Activated CD8-positive, alpha-beta memory T cell treated with anti-CD3 and anti-CD28 coated beads, Interleukin-2, amount 10 ng/mL, durations not matched to agents 7 days and 5 days (primary cell): Measurements from ENCODE around the gene RNF138. TPM values are rescaled to one million over a fixed set of nuclear protein-coding genes. Genes with fewer than 3 reads are reported as not detected.
A peak's percentile ranks its signal among the peaks of the same experiment; 100 is the strongest.
"Not testable (repeated sequence)": the region's sequence is repeated elsewhere in the genome, so short reads cannot be mapped to it uniquely, and the experiment has no call there.

Experiments used
- ATAC-seq: fragments of 150-1000 bp; cut with Tn5 transposase; one replicate; pipeline ENCODE4 v1.10.0; 2021; ENCODE audit warnings: moderate library complexity
- CTCF ChIA-PET: fragments of 350-600 bp; sonication (Branson Sonifier 250); formaldehyde crosslinking; loops from one replicate; lab custom pipeline; 2021; ENCODE audit warnings: antibody characterized with exemption; lab: Charles Lee
- DNase-seq: peaks from one replicate; pipeline ENCODE4 v3.0.0-alpha.2; 2020
- H3K27ac Mint-ChIP-seq: one replicate; pipeline ENCODE4 v1.8.0; 2021; ENCODE audit warnings: mild to moderate bottlenecking, mixed read lengths
- H3K27me3 Mint-ChIP-seq: one replicate; pipeline ENCODE4 v1.8.0; 2021; ENCODE audit warnings: mixed read lengths
- H3K36me3 Mint-ChIP-seq: one replicate; pipeline ENCODE4 v1.8.0; 2021; ENCODE audit warnings: mild to moderate bottlenecking, mixed read lengths
- H3K4me1 Mint-ChIP-seq: one replicate; pipeline ENCODE4 v1.8.0; 2021; ENCODE audit warnings: mixed read lengths
- H3K4me3 Mint-ChIP-seq: one replicate; pipeline ENCODE4 v1.8.0; 2021; ENCODE audit warnings: mild to moderate bottlenecking, moderate library complexity, mixed read lengths
- H3K9me3 Mint-ChIP-seq: one replicate; pipeline ENCODE4 v1.8.0; 2022; ENCODE audit warnings: low read depth, mixed read lengths
- total RNA-seq, 2 experiments: library from RNA; stranded (reverse); gene quantifications; one replicate each; pipeline ENCODE4 v1.2.3, GENCODE V29; 2021

RNF138 gene
- total RNA-seq, 2 experiments from 2014 or later: 62.1 to 72.9 TPM

GRCh38 chr18:32081881-32082280, 9.8 kb upstream of the RNF138 start:
- H3K27ac Mint-ChIP-seq: no peak overlapping the region

GRCh38 chr18:32083781-32084180, 7.9 kb upstream of the RNF138 start:
- H3K9me3 Mint-ChIP-seq: no peaks in the 10 kb centered on the region
- peaks cover 3% of the 10 kb centered on the region for H3K27me3 Mint-ChIP-seq
- H3K4me3 Mint-ChIP-seq: no peak overlapping the region
- DNase-seq: no peak
- CTCF ChIA-PET: interaction anchor here (1.2 to 3.5 kb wide), 3 partner anchors 12 to 140 kb away, joined by 3 to 24 read pairs (median 5); partner anchors contain the start of gene TRAPPC8
- no peak for ATAC-seq
- peaks cover 12% of the 10 kb centered on the region for H3K36me3 Mint-ChIP-seq
- no peak overlapping the region for H3K27ac Mint-ChIP-seq
- H3K4me1 Mint-ChIP-seq: peaks cover 36% of the 10 kb centered on the region

More at GRCh38 chr18:32081881-32082280, 9.8 kb upstream of the RNF138 start:
- peaks cover 29% of the 10 kb centered on the region for H3K4me1 Mint-ChIP-seq
- H3K4me3 Mint-ChIP-seq: no peak overlapping the region
- peaks cover 3% of the 10 kb centered on the region for H3K27me3 Mint-ChIP-seq
- H3K9me3 Mint-ChIP-seq: no peaks in the 10 kb centered on the region
- CTCF ChIA-PET: interaction anchor here (1.2 kb wide), 1 partner anchor 33 kb away, joined by 3 read pairs; no protein-coding TSS in a partner anchor
- no peak for ATAC-seq
- DNase-seq: no peak
- peaks cover 13% of the 10 kb centered on the region for H3K36me3 Mint-ChIP-seq

- no peak for ATAC-seq
- peaks cover 3% of the 10 kb centered on the region for H3K27me3 Mint-ChIP-seq
- no peaks in the 10 kb centered on the region for H3K9me3 Mint-ChIP-seq
- CTCF ChIA-PET: interaction anchor here (2.6 to 3.5 kb wide), 3 partner anchors 15 to 144 kb away, joined by 7 to 24 read pairs (median 21); partner anchors contain the start of genes RNF125 and TRAPPC8
- no peak overlapping the region for H3K4me3 Mint-ChIP-seq
- peaks cover 5% of the 10 kb centered on the region for H3K36me3 Mint-ChIP-seq
- H3K4me1 Mint-ChIP-seq: peaks cover 39% of the 10 kb centered on the region
- no peak for DNase-seq
- no peak overlapping the region for H3K27ac Mint-ChIP-seq
These were observed 4.8 kb upstream of the RNF138 start for GRCh38 chr18:32086881-32087280.

- Mint-ChIP-seq H3K36me3 (peaks cover 25% of the 10 kb centered on the region), H3K27ac (peak overlapping the region; percentile 46), H3K4me3 (peak overlapping the region; percentile 13), H3K4me1 (peaks cover 39% of the 10 kb centered on the region)
- not testable (repeated sequence) for H3K27me3 Mint-ChIP-seq, H3K9me3 Mint-ChIP-seq, ATAC-seq, DNase-seq
- CTCF ChIA-PET: interaction anchor here (1.1 to 5.4 kb wide), 3 partner anchors 18 to 72 kb away, joined by 3 to 37 read pairs (median 6); partner anchors contain the start of gene RNF125
These were observed 843 bp upstream of the RNF138 start for GRCh38 chr18:32090831-32091230.

- H3K27me3 Mint-ChIP-seq: no peaks in the 10 kb centered on the region
- peak overlapping the region; percentile 96 for H3K27ac Mint-ChIP-seq
- H3K4me3 Mint-ChIP-seq: peak overlapping the region; percentile 97
- no peak for DNase-seq
- ATAC-seq: no peak
- H3K36me3 Mint-ChIP-seq: peaks cover 29% of the 10 kb centered on the region
- CTCF ChIA-PET: interaction anchor here (1.0 to 5.4 kb wide), 6 partner anchors 14 to 149 kb away, joined by 3 to 37 read pairs (median 6); partner anchors contain the start of genes RNF125 and TRAPPC8
- no peaks in the 10 kb centered on the region for H3K9me3 Mint-ChIP-seq
- peaks cover 39% of the 10 kb centered on the region for H3K4me1 Mint-ChIP-seq
These were observed 350 bp upstream of the RNF138 start for GRCh38 chr18:32091325-32091723.

GRCh38 chr18:32092422-32093101, 888 bp downstream of the RNF138 start:
- ATAC-seq (peak; percentile 92), DNase-seq (peak; percentile 99)
- Mint-ChIP-seq H3K27me3 (no peaks in the 10 kb centered on the region), H3K36me3 (peaks cover 35% of the 10 kb centered on the region), H3K9me3 (no peaks in the 10 kb centered on the region), H3K27ac (peak overlapping the region; percentile 96), H3K4me1 (peaks cover 40% of the 10 kb centered on the region), H3K4me3 (peak overlapping the region; percentile 97)
- CTCF ChIA-PET: interaction anchor here (0.7 to 5.4 kb wide), 10 partner anchors 16 to 150 kb away, joined by 3 to 37 read pairs (median 4); partner anchors contain the start of genes RNF125 and TRAPPC8

GRCh38 chr18:32093102-32093511, 1.4 kb downstream of the RNF138 start:
- H3K27ac Mint-ChIP-seq: peak overlapping the region; percentile 94
- CTCF ChIA-PET: interaction anchor here (0.9 to 5.4 kb wide), 6 partner anchors 21 to 150 kb away, joined by 3 to 37 read pairs (median 3); partner anchors contain the start of genes RNF125 and TRAPPC8
- peaks cover 40% of the 10 kb centered on the region for H3K4me1 Mint-ChIP-seq
- peak overlapping the region; percentile 97 for H3K4me3 Mint-ChIP-seq
- H3K9me3 Mint-ChIP-seq: no peaks in the 10 kb centered on the region
- no peaks in the 10 kb centered on the region for H3K27me3 Mint-ChIP-seq
- H3K36me3 Mint-ChIP-seq: peaks cover 37% of the 10 kb centered on the region
- ATAC-seq (peak; percentile 7), DNase-seq (peak; percentile 57)

GRCh38 chr18:32093523-32093922, 1.8 kb downstream of the RNF138 start:
- CTCF ChIA-PET: interaction anchor here (0.9 to 5.4 kb wide), 5 partner anchors 21 to 150 kb away, joined by 3 to 37 read pairs (median 3); partner anchors contain the start of genes RNF125 and TRAPPC8
- no peak for ATAC-seq
- H3K36me3 Mint-ChIP-seq: peaks cover 37% of the 10 kb centered on the region
- peak overlapping the region; percentile 97 for H3K4me3 Mint-ChIP-seq
- peaks cover 40% of the 10 kb centered on the region for H3K4me1 Mint-ChIP-seq
- H3K9me3 Mint-ChIP-seq: no peaks in the 10 kb centered on the region
- no peak for DNase-seq
- H3K27ac Mint-ChIP-seq: peak overlapping the region; percentile 94
- no peaks in the 10 kb centered on the region for H3K27me3 Mint-ChIP-seq

- H3K27ac Mint-ChIP-seq: no peak overlapping the region
- CTCF ChIA-PET: no interaction called here
- no peak for DNase-seq
- H3K9me3 Mint-ChIP-seq: no peaks in the 10 kb centered on the region
- ATAC-seq: no peak
- peak overlapping the region; percentile 97 for H3K4me3 Mint-ChIP-seq
- peaks cover 51% of the 10 kb centered on the region for H3K4me1 Mint-ChIP-seq
- H3K27me3 Mint-ChIP-seq: no peaks in the 10 kb centered on the region
- peaks cover 47% of the 10 kb centered on the region for H3K36me3 Mint-ChIP-seq
These were observed 3.7 kb downstream of the RNF138 start for GRCh38 chr18:32095192-32095899.

GRCh38 chr18:32095900-32096229, 4.2 kb downstream of the RNF138 start:
- Mint-ChIP-seq H3K4me1 (peaks cover 53% of the 10 kb centered on the region), H3K27me3 (no peaks in the 10 kb centered on the region), H3K9me3 (no peaks in the 10 kb centered on the region), H3K27ac (no peak overlapping the region), H3K4me3 (peak overlapping the region; percentile 0), H3K36me3 (peaks cover 49% of the 10 kb centered on the region)
- DNase-seq (no peak), ATAC-seq (no peak)
- CTCF ChIA-PET: no interaction called here

GRCh38 chr18:32096946-32097345, 5.3 kb downstream of the RNF138 start:
- no peak for ATAC-seq
- DNase-seq: no peak
- peaks cover 54% of the 10 kb centered on the region for H3K36me3 Mint-ChIP-seq
- no peaks in the 10 kb centered on the region for H3K27me3 Mint-ChIP-seq
- no peak overlapping the region for H3K4me3 Mint-ChIP-seq
- H3K9me3 Mint-ChIP-seq: no peaks in the 10 kb centered on the region
- H3K27ac Mint-ChIP-seq: peak overlapping the region; percentile 29
- CTCF ChIA-PET: interaction anchor here (0.8 kb wide), 1 partner anchor 78 kb away, joined by 3 read pairs; no protein-coding TSS in a partner anchor
- peaks cover 52% of the 10 kb centered on the region for H3K4me1 Mint-ChIP-seq

GRCh38 chr18:32104516-32104915, 12.8 kb downstream of the RNF138 start:
- no peak for ATAC-seq
- peaks cover 32% of the 10 kb centered on the region for H3K36me3 Mint-ChIP-seq
- peaks cover 31% of the 10 kb centered on the region for H3K4me1 Mint-ChIP-seq
- peak overlapping the region; percentile 4 for H3K27ac Mint-ChIP-seq
- H3K27me3 Mint-ChIP-seq: no peaks in the 10 kb centered on the region
- DNase-seq: no peak
- CTCF ChIA-PET: interaction anchor here (2.2 kb wide), 1 partner anchor 86 kb away, joined by 5 read pairs; the partner anchor contains the start of gene RNF125
- no peaks in the 10 kb centered on the region for H3K9me3 Mint-ChIP-seq
- H3K4me3 Mint-ChIP-seq: no peak overlapping the region

- Mint-ChIP-seq H3K4me3 (no peak overlapping the region), H3K27ac (no peak overlapping the region), H3K27me3 (no peaks in the 10 kb centered on the region), H3K9me3 (no peaks in the 10 kb centered on the region), H3K36me3 (peaks cover 35% of the 10 kb centered on the region), H3K4me1 (peaks cover 30% of the 10 kb centered on the region)
- CTCF ChIA-PET: no interaction called here
- ATAC-seq (no peak), DNase-seq (no peak)
These were observed 18.3 kb downstream of the RNF138 start for GRCh38 chr18:32110005-32110404.
